Measurements from ENCODE around the gene OR10A7. TPM values are rescaled to one million over a fixed set of nuclear protein-coding genes. Genes with fewer than 3 reads are reported as not detected.

Gene OR10A7
- total and polyA plus RNA-seq, 2 of the 13 experiments (the other 11 are each of a cell fraction or from before 2014, with no cell fraction given): not detected

- H3K36me3 ChIP-seq (replicated peaks in 1 of 2; ENCODE audit: control insufficient read depth in 1 of 2, insufficient read depth in 2 of 2, low read length in 2 of 2): no peaks in the 10 kb centered on the region
- ATAC-seq: no peak
- H3K4me2 ChIP-seq (ENCODE audit: low read depth, low read length): no peak overlapping the region
- TF ChIP-seq AKAP8 (CRISPR knock-in tag; IDR thresholded peaks at IDR 0.05): no peak
- no peak for TF ChIP-seq ZNF7 (CRISPR knock-in tag; IDR thresholded peaks at IDR 0.05)
- TF ChIP-seq KDM6A (CRISPR knock-in tag; IDR thresholded peaks at IDR 0.05; ENCODE audit: low read depth): no peak
- H3K27ac ChIP-seq (ENCODE audit: extremely low read length, insufficient read depth, low read length): no peak overlapping the region
- intact Hi-C loops (cut with micrococcal nuclease; ENCODE audit: unreplicated experiment) (no loop called here), in situ Hi-C loops (cut with HindIII; ENCODE audit: extremely low pct_ligation_motif_present, low pct_unique_long_range_greater_than_20kb) (no loop called here)
- no peak for DNase-seq (ENCODE audit: low spot score)
- no peak for FAIRE-seq
- H3K79me2 ChIP-seq (ENCODE audit: insufficient read depth, low read length): no peaks in the 10 kb centered on the region
- H4K20me1 ChIP-seq (ENCODE audit: insufficient read depth, low read length): no peaks in the 10 kb centered on the region
- H3K4me3 ChIP-seq (replicated peaks in 1 of 3; ENCODE audit: insufficient read depth in 1 of 3, low read depth in 2 of 3, low read length in 3 of 3): no peak overlapping the region
- no peaks in the 10 kb centered on the region for H3K4me1 ChIP-seq (ENCODE audit: insufficient read depth, low read length)
- ChIA-PET CTCF (ENCODE audit: low intra/inter-chr PET ratio, low total read pairs) (no interaction called here), POLR2A (no interaction called here)
- H3K27me3 ChIP-seq (ENCODE audit: control insufficient read depth in 1 of 2, insufficient read depth in 2 of 2, low read length in 2 of 2): no peaks in the 10 kb centered on the region
- H2AFZ ChIP-seq (ENCODE audit: low read length): no peak overlapping the region
- H3K9me3 ChIP-seq (ENCODE audit: low read length): no peaks in the 10 kb centered on the region
- no peak overlapping the region for H3K9ac ChIP-seq (ENCODE audit: insufficient read depth, low read depth, low read length)
- BruUV-seq (replicated peaks): no TSS peak
Measured at GRCh38 chr12:55253281-55253680, 32.5 kb downstream of the OR10A7 start.

- no peak overlapping the region for H3K9ac ChIP-seq (ENCODE audit: insufficient read depth, low read depth, low read length)
- in situ Hi-C loops (cut with HindIII; ENCODE audit: extremely low pct_ligation_motif_present, low pct_unique_long_range_greater_than_20kb) (no loop called here), intact Hi-C loops (cut with micrococcal nuclease; ENCODE audit: unreplicated experiment) (no loop called here)
- no peaks in the 10 kb centered on the region for H4K20me1 ChIP-seq (ENCODE audit: insufficient read depth, low read length)
- no peak overlapping the region for H3K4me3 ChIP-seq (replicated peaks in 1 of 3; ENCODE audit: insufficient read depth in 1 of 3, low read depth in 2 of 3, low read length in 3 of 3)
- FAIRE-seq (no peak), DNase-seq (ENCODE audit: low spot score) (no peak), ATAC-seq (no peak)
- no peaks in the 10 kb centered on the region for H3K4me1 ChIP-seq (ENCODE audit: insufficient read depth, low read length)
- no peaks in the 10 kb centered on the region for H3K9me3 ChIP-seq (ENCODE audit: low read length)
- H3K4me2 ChIP-seq (ENCODE audit: low read depth, low read length): no peak overlapping the region
- no TSS peak for BruUV-seq (replicated peaks)
- H2AFZ ChIP-seq (ENCODE audit: low read length): no peak overlapping the region
- H3K27me3 ChIP-seq (ENCODE audit: control insufficient read depth in 1 of 2, insufficient read depth in 2 of 2, low read length in 2 of 2): no peaks in the 10 kb centered on the region
- POLR2A ChIA-PET: no interaction called here
- no peak overlapping the region for H3K27ac ChIP-seq (ENCODE audit: extremely low read length, insufficient read depth, low read length)
- CTCF ChIA-PET (ENCODE audit: low intra/inter-chr PET ratio, low total read pairs): no interaction called here
- H3K36me3 ChIP-seq (replicated peaks in 1 of 2; ENCODE audit: control insufficient read depth in 1 of 2, insufficient read depth in 2 of 2, low read length in 2 of 2): no peaks in the 10 kb centered on the region
- no peaks in the 10 kb centered on the region for H3K79me2 ChIP-seq (ENCODE audit: insufficient read depth, low read length)
- TF ChIP-seq MAFF (IDR thresholded peaks at IDR 0.05; ENCODE audit: low read depth, low read length) (peak; percentile 65), PATZ1 (CRISPR knock-in tag; IDR thresholded peaks at IDR 0.05) (no peak), THAP7 (CRISPR knock-in tag; IDR thresholded peaks at IDR 0.05) (no peak), ZNF703 (CRISPR knock-in tag; IDR thresholded peaks at IDR 0.05; ENCODE audit: borderline replicate concordance) (no peak), MAFK (conservative IDR thresholded peaks at IDR 0.05 in 1 of 2, IDR thresholded peaks at IDR 0.05 in 1 of 2; ENCODE audit: low read length in 2 of 2) (peak; percentile 65 to 89)
- 12% methylated on average over 4 of the region's 4 CpGs for WGBS (ENCODE audit: low lambda C conversion rate)
Measured at GRCh38 chr12:55256831-55257230, 36.0 kb downstream of the OR10A7 start.
